Peyer's patch (tissue), 4 donors: ENCODE measurements around the gene PEMT.

Source experiments
- POLR2A ChIP-seq, 2 donors: fragments of 450-650 bp; IDR thresholded peaks; one replicate each; pipeline ENCODE4 v1.5.1; 2017; ENCODE audit warnings: antibody characterized with exemption in 2 of 2, mild to moderate bottlenecking in 2 of 2, moderate library complexity in 2 of 2
- TF ChIP-seq, protein P1 (sequence below), 6 experiments: fragments of 450-650 bp in 4 of 6; fragments of 200-600 bp in 2 of 6; sonication (generic) in 1 of 6; IDR thresholded peaks; one replicate each; pipeline ENCODE4 v1.5.1; 2017 to 2019; ENCODE audit warnings: antibody characterized with exemption in 6 of 6, mild to moderate bottlenecking in 3 of 6, moderate library complexity in 1 of 6

DNA sequence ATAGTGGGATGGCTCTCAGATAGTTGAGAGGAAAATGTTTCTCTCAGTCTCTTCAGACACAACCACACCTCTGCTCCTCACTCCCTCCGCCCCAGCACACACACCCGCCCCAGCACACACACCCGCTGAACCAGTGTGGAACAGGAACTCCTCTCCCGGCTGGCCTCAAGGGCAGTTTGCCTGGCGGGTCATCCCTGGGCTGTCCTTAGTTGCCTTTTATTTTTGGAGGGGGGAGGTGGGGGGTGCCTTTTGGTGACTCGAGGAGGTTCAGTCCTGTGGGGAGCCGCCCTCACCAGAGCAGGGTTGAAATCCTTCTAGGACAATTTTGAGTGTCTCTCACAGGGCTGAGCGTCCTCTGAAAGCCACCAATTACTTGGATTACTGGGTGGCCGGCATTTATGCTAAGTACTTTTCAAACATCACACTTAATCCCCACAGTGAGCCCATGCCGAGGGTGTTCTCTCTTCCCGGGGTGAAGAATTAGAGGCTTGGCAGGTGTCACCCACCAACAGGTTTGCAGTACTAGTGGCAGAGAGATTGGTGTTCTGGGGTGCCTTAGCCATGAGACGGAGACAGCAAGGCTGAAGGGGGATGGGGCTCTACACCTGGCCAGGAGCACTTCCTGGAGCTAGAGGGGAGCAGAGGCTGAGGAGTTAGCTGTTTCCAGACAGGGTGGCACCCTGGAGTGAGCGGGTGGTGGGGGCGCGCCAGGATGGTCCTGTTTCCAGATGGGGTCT lies 98.1 kb downstream of the PEMT start:
- TF ChIP-seq, protein P1, sequence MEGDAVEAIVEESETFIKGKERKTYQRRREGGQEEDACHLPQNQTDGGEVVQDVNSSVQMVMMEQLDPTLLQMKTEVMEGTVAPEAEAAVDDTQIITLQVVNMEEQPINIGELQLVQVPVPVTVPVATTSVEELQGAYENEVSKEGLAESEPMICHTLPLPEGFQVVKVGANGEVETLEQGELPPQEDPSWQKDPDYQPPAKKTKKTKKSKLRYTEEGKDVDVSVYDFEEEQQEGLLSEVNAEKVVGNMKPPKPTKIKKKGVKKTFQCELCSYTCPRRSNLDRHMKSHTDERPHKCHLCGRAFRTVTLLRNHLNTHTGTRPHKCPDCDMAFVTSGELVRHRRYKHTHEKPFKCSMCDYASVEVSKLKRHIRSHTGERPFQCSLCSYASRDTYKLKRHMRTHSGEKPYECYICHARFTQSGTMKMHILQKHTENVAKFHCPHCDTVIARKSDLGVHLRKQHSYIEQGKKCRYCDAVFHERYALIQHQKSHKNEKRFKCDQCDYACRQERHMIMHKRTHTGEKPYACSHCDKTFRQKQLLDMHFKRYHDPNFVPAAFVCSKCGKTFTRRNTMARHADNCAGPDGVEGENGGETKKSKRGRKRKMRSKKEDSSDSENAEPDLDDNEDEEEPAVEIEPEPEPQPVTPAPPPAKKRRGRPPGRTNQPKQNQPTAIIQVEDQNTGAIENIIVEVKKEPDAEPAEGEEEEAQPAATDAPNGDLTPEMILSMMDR (IDR thresholded peaks at IDR 0.05) = no peak
- peak in 1 of 2 donors; percentile 14 for TF ChIP-seq POLR2A (IDR thresholded peaks at IDR 0.05)
